Endodermal cell (in vitro differentiated cells): ENCODE data around the gene SGMS2. TPM values are rescaled to one million over a fixed set of nuclear protein-coding genes. Genes with fewer than 3 reads are reported as not detected.

Source experiments
- DNase-seq: peaks from one replicate; pipeline ENCODE4 v3.0.0-alpha.2; 2017
- H3K27ac ChIP-seq: 2 replicates; pipeline ENCODE4 v1.5.1; 2013; ENCODE audit warnings: mild to moderate bottlenecking, low read depth, low read length, moderate library complexity
- H3K27me3 ChIP-seq: 2 replicates; pipeline ENCODE4 v1.6.1; 2013; ENCODE audit warnings: mild to moderate bottlenecking, low read length, moderate library complexity; ENCODE audit not compliant: insufficient read depth, control insufficient read depth, poor library complexity, severe bottlenecking
- H3K36me3 ChIP-seq: 2 replicates; pipeline ENCODE4 v1.7.0; 2013; ENCODE audit warnings: mild to moderate bottlenecking, low read length, moderate library complexity; ENCODE audit not compliant: control insufficient read depth, insufficient read depth
- H3K4me1 ChIP-seq: one replicate; pipeline ENCODE4 v1.7.0; 2013; ENCODE audit warnings: low read length; ENCODE audit not compliant: control insufficient read depth, insufficient read depth
- H3K4me3 ChIP-seq: 2 replicates; pipeline ENCODE4 v1.5.1; 2013; ENCODE audit warnings: mild to moderate bottlenecking, low read length, moderate library complexity
- H3K9ac ChIP-seq: 2 replicates; pipeline ENCODE4 v1.6.1; 2013; ENCODE audit warnings: mild to moderate bottlenecking, low read length, moderate library complexity; ENCODE audit not compliant: poor library complexity, severe bottlenecking; ENCODE audit errors: extremely low read depth
- H3K9me3 ChIP-seq: 2 replicates; pipeline ENCODE4 v1.6.1; 2013; ENCODE audit warnings: mild to moderate bottlenecking, low read length, moderate library complexity; ENCODE audit not compliant: control insufficient read depth
- H3K27ac Mint-ChIP-seq: 2 replicates; pipeline ENCODE4 v1.8.0; 2020; ENCODE audit warnings: mixed read lengths
- H3K27me3 Mint-ChIP-seq: 2 replicates; pipeline ENCODE4 v1.8.0; 2021; ENCODE audit warnings: mild to moderate bottlenecking, mixed read lengths; ENCODE audit not compliant: insufficient read depth
- H3K36me3 Mint-ChIP-seq: 2 replicates; pipeline ENCODE4 v1.8.0; 2020; ENCODE audit warnings: low read depth, mixed read lengths
- H3K4me1 Mint-ChIP-seq: 2 replicates; pipeline ENCODE4 v1.8.0; 2020; ENCODE audit warnings: mixed read lengths
- H3K4me3 Mint-ChIP-seq: 2 replicates; pipeline ENCODE4 v1.8.0; 2020; ENCODE audit warnings: mild to moderate bottlenecking, moderate library complexity, mixed read lengths
- H3K9me3 Mint-ChIP-seq: 2 replicates; pipeline ENCODE4 v1.8.0; 2020; ENCODE audit warnings: mild to moderate bottlenecking, mixed read lengths
- WGBS, 2 experiments: methylation state at CpG; one replicate each; pipeline versions ENCODE4 v1.1.5 to v1.1.7; 2013; ENCODE audit warnings: missing lambda C conversion rate in 2 of 2, mixed read lengths in 1 of 2; ENCODE audit not compliant: insufficient coverage in 1 of 2, insufficient read length in 1 of 2; 5-methylcytosine and 5-hydroxymethylcytosine counted together
- total RNA-seq, 2 donors: library from RNA; stranded (reverse); fragmentation: NEBNext Ultra II Directional in 1 of 2; extraction: Animal tissue kit (Norgen Biotek cat#: 25700) in 1 of 2; gene quantifications; 2 replicates in 1 of 2; 3 replicates in 1 of 2; pipeline ENCODE4 v1.2.1, GENCODE V29; 2021
- TF ChIP-seq, protein P1 (sequence below): fragments of 200-600 bp; sonication (generic); conservative IDR thresholded peaks from 2 replicates; pipeline ENCODE4 v1.5.0; 2021; ENCODE audit warnings: antibody characterized with exemption, mild to moderate bottlenecking

The SGMS2 gene
- total RNA-seq, 2 donors from 2014 or later, result 0.11 to 0.62 TPM

GRCh38 chr4:107894138-107894603 is 69.4 kb downstream of the SGMS2 start:
- no peak overlapping the region for H3K27ac Mint-ChIP-seq

GRCh38 chr4:107896158-107896645 is 71.5 kb downstream of the SGMS2 start:
- 95% methylated on average over 2 of the region's 2 CpGs; no CpG with 5 or more reads in 1 of the 2 experiments for WGBS, 2 experiments
- H3K27me3 ChIP-seq, result no peaks in the 10 kb centered on the region
- Mint-ChIP-seq H3K27me3 (peaks cover 3% of the 10 kb centered on the region), H3K27ac (no peak overlapping the region), H3K4me3 (no peak overlapping the region), H3K9me3 (peaks cover 15% of the 10 kb centered on the region), H3K4me1 (peaks cover 9% of the 10 kb centered on the region), H3K36me3 (no peaks in the 10 kb centered on the region)
- TF ChIP-seq, protein P1, sequence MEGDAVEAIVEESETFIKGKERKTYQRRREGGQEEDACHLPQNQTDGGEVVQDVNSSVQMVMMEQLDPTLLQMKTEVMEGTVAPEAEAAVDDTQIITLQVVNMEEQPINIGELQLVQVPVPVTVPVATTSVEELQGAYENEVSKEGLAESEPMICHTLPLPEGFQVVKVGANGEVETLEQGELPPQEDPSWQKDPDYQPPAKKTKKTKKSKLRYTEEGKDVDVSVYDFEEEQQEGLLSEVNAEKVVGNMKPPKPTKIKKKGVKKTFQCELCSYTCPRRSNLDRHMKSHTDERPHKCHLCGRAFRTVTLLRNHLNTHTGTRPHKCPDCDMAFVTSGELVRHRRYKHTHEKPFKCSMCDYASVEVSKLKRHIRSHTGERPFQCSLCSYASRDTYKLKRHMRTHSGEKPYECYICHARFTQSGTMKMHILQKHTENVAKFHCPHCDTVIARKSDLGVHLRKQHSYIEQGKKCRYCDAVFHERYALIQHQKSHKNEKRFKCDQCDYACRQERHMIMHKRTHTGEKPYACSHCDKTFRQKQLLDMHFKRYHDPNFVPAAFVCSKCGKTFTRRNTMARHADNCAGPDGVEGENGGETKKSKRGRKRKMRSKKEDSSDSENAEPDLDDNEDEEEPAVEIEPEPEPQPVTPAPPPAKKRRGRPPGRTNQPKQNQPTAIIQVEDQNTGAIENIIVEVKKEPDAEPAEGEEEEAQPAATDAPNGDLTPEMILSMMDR, result no peak
- no peak overlapping the region for H3K4me3 ChIP-seq
- H3K36me3 ChIP-seq, result no peaks in the 10 kb centered on the region
- H3K9ac ChIP-seq, result no peak overlapping the region
- H3K9me3 ChIP-seq, result peaks cover 12% of the 10 kb centered on the region
- no peak for DNase-seq
- H3K4me1 ChIP-seq, result peaks cover 4% of the 10 kb centered on the region
- no peak overlapping the region for H3K27ac ChIP-seq

More at GRCh38 chr4:107894138-107894603, 69.4 kb downstream of the SGMS2 start:
- peaks cover 8% of the 10 kb centered on the region for H3K36me3 Mint-ChIP-seq
- no peak for DNase-seq
- WGBS, 2 experiments, result 70 to 85% methylated on average over 3 to 6 of the region's 6 CpGs
- H3K4me3 ChIP-seq, result no peak overlapping the region
- peaks cover 4% of the 10 kb centered on the region for H3K4me1 ChIP-seq
- peaks cover 33% of the 10 kb centered on the region for H3K9me3 Mint-ChIP-seq
- H3K36me3 ChIP-seq, result no peaks in the 10 kb centered on the region
- H3K4me1 Mint-ChIP-seq, result peaks cover 9% of the 10 kb centered on the region
- peaks cover 3% of the 10 kb centered on the region for H3K27me3 Mint-ChIP-seq
- H3K27me3 ChIP-seq, result no peaks in the 10 kb centered on the region
- H3K9ac ChIP-seq, result no peak overlapping the region
- H3K4me3 Mint-ChIP-seq, result no peak overlapping the region
- TF ChIP-seq, protein P1, result no peak
- peaks cover 32% of the 10 kb centered on the region for H3K9me3 ChIP-seq
- H3K27ac ChIP-seq, result no peak overlapping the region

GRCh38 chr4:107896646-107897045 is 71.9 kb downstream of the SGMS2 start:
- H3K9ac ChIP-seq, result no peak overlapping the region
- TF ChIP-seq, protein P1, result no peak
- H3K27me3 Mint-ChIP-seq, result peaks cover 3% of the 10 kb centered on the region
- 85% methylated on average over 1 of the region's 1 CpG; no CpG with 5 or more reads in 1 of the 2 experiments for WGBS, 2 experiments
- H3K36me3 ChIP-seq, result no peaks in the 10 kb centered on the region
- H3K9me3 ChIP-seq, result peaks cover 7% of the 10 kb centered on the region
- H3K4me1 ChIP-seq, result peaks cover 4% of the 10 kb centered on the region
- no peak overlapping the region for H3K4me3 Mint-ChIP-seq
- H3K27me3 ChIP-seq, result no peaks in the 10 kb centered on the region
- peaks cover 9% of the 10 kb centered on the region for H3K4me1 Mint-ChIP-seq
- DNase-seq, result no peak
- H3K27ac Mint-ChIP-seq, result no peak overlapping the region
- H3K27ac ChIP-seq, result no peak overlapping the region
- no peaks in the 10 kb centered on the region for H3K36me3 Mint-ChIP-seq
- H3K4me3 ChIP-seq, result no peak overlapping the region
- H3K9me3 Mint-ChIP-seq, result peaks cover 10% of the 10 kb centered on the region
